Measurements from ENCODE around the gene MCIDAS.

MCIDAS gene

DNA sequence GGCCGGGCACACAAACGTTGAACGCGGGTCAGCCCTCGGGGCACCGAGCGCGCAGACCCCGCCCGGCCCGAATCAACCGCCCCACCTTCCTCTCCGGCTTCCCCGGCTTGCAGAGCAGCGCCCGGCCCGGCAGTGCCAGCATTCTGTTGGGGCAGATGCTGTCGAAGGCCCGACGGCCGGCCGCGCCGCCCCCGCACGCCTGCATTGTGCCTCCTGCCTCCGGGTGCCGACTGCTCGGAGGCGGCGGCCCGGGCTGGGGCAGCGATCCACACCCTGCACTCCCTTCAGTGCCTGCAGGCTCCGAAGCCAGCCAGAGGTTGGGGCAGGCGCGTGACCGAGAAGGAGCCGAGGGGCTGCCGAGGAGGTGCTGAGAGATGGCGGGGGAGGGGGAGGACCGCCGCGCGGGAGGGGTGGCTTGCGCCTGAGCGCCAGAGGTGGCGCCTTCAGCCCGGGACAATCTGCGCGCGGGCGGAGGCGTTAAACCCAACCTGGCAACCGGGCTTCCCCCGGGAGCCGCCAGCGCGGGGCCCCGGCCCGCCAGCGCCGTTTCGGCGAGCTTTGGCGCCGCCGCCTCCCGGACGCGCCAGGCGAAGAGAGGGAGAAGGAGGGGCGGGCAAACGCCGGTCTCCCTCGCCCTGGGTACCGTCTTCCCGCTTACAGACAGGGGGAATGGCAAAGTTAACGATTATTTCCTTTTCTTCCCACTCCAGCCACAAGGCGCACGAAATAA lies at the start of gene MCIDAS:
Gene MCIDAS (minus strand): TSS at position 382 of the 730 bp plus-strand sequence. CDS start 177 bp downstream, at position 205.
- peak within 1 kb of the TSS; percentile 27 for H3K27ac Mint-ChIP-seq

GRCh38 chr5:55276771-55277170 lies 49.7 kb upstream of the MCIDAS start:
- peaks cover 40% of the 10 kb centered on the region for H3K36me3 Mint-ChIP-seq (ENCODE audit: low read depth)
- no peaks in the 10 kb centered on the region for H3K27me3 Mint-ChIP-seq (ENCODE audit: low read depth)
- H3K4me1 Mint-ChIP-seq (ENCODE audit: low read depth) = no peaks in the 10 kb centered on the region
- no peak overlapping the region for H3K27ac Mint-ChIP-seq
- H3K4me3 Mint-ChIP-seq = no peak overlapping the region
- no peaks in the 10 kb centered on the region for H3K9me3 Mint-ChIP-seq

More for the DNA sequence above, at the start of gene MCIDAS:
- H3K27me3 Mint-ChIP-seq (ENCODE audit: low read depth) = peaks cover 92% of the 10 kb centered on the region
- H3K9me3 Mint-ChIP-seq = no peaks in the 10 kb centered on the region
- peak within 1 kb of the TSS; percentile 58 for H3K4me3 Mint-ChIP-seq
- H3K4me1 Mint-ChIP-seq (ENCODE audit: low read depth) = peaks cover 30% of the 10 kb centered on the region
- H3K36me3 Mint-ChIP-seq (ENCODE audit: low read depth) = no peaks in the 10 kb centered on the region

- Mint-ChIP-seq H3K27me3 (ENCODE audit: low read depth) (no peaks in the 10 kb centered on the region), H3K9me3 (no peaks in the 10 kb centered on the region), H3K4me3 (no peak overlapping the region), H3K4me1 (ENCODE audit: low read depth) (no peaks in the 10 kb centered on the region), H3K36me3 (ENCODE audit: low read depth) (peaks cover 32% of the 10 kb centered on the region), H3K27ac (no peak overlapping the region)
Observed at GRCh38 chr5:55258339-55258738, 31.2 kb upstream of the MCIDAS start.

- H3K27me3 Mint-ChIP-seq (ENCODE audit: low read depth) = peaks cover 14% of the 10 kb centered on the region
- H3K4me1 Mint-ChIP-seq (ENCODE audit: low read depth) = no peaks in the 10 kb centered on the region
- peaks cover 22% of the 10 kb centered on the region for H3K36me3 Mint-ChIP-seq (ENCODE audit: low read depth)
- no peak overlapping the region for H3K4me3 Mint-ChIP-seq
- H3K27ac Mint-ChIP-seq = no peak overlapping the region
- H3K9me3 Mint-ChIP-seq = no peaks in the 10 kb centered on the region
Observed at GRCh38 chr5:55254802-55255201, 27.7 kb upstream of the MCIDAS start.

DNA sequence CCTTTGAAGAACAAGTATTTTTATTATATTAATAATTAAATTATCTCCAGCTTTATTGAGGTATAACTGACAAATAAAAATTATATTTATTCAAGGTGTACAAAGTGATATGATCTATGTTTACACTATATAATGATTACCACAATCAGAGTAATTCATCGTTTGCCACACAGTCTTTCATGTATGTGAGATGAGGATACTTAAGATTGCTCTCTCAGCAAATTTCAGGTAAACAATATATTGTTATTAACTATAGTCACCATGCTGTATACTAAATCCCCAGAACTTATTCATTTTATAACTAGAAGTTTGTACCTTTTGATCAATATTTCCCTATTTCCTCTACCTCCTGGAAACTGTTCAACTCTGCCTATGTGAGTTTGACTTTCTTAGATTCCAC lies 22.9 kb upstream of the MCIDAS start:
- Mint-ChIP-seq H3K27ac (no peak overlapping the region), H3K9me3 (peaks cover 18% of the 10 kb centered on the region), H3K36me3 (ENCODE audit: low read depth) (peaks cover 9% of the 10 kb centered on the region), H3K27me3 (ENCODE audit: low read depth) (peaks cover 39% of the 10 kb centered on the region), H3K4me3 (no peak overlapping the region), H3K4me1 (ENCODE audit: low read depth) (no peaks in the 10 kb centered on the region)

- H3K9me3 Mint-ChIP-seq = peaks cover 11% of the 10 kb centered on the region
- H3K4me3 Mint-ChIP-seq = no peak overlapping the region
- H3K36me3 Mint-ChIP-seq (ENCODE audit: low read depth) = no peaks in the 10 kb centered on the region
- no peak overlapping the region for H3K27ac Mint-ChIP-seq
- H3K27me3 Mint-ChIP-seq (ENCODE audit: low read depth) = peaks cover 66% of the 10 kb centered on the region
- no peaks in the 10 kb centered on the region for H3K4me1 Mint-ChIP-seq (ENCODE audit: low read depth)
Observed at GRCh38 chr5:55241746-55242145, 14.6 kb upstream of the MCIDAS start.

- no peak overlapping the region for H3K27ac Mint-ChIP-seq
- peaks cover 15% of the 10 kb centered on the region for H3K4me1 Mint-ChIP-seq (ENCODE audit: low read depth)
- H3K9me3 Mint-ChIP-seq = no peaks in the 10 kb centered on the region
- H3K36me3 Mint-ChIP-seq (ENCODE audit: low read depth) = no peaks in the 10 kb centered on the region
- H3K4me3 Mint-ChIP-seq = no peak overlapping the region
- H3K27me3 Mint-ChIP-seq (ENCODE audit: low read depth) = peaks cover 79% of the 10 kb centered on the region
Observed at GRCh38 chr5:55236800-55237199, 9.7 kb upstream of the MCIDAS start.

- Mint-ChIP-seq H3K27ac (no peak overlapping the region), H3K4me1 (ENCODE audit: low read depth) (peaks cover 24% of the 10 kb centered on the region), H3K36me3 (ENCODE audit: low read depth) (no peaks in the 10 kb centered on the region), H3K4me3 (peak overlapping the region; percentile 84), H3K9me3 (no peaks in the 10 kb centered on the region), H3K27me3 (ENCODE audit: low read depth) (peaks cover 84% of the 10 kb centered on the region)
Observed at GRCh38 chr5:55234121-55234700, 7.1 kb upstream of the MCIDAS start.

DNA sequence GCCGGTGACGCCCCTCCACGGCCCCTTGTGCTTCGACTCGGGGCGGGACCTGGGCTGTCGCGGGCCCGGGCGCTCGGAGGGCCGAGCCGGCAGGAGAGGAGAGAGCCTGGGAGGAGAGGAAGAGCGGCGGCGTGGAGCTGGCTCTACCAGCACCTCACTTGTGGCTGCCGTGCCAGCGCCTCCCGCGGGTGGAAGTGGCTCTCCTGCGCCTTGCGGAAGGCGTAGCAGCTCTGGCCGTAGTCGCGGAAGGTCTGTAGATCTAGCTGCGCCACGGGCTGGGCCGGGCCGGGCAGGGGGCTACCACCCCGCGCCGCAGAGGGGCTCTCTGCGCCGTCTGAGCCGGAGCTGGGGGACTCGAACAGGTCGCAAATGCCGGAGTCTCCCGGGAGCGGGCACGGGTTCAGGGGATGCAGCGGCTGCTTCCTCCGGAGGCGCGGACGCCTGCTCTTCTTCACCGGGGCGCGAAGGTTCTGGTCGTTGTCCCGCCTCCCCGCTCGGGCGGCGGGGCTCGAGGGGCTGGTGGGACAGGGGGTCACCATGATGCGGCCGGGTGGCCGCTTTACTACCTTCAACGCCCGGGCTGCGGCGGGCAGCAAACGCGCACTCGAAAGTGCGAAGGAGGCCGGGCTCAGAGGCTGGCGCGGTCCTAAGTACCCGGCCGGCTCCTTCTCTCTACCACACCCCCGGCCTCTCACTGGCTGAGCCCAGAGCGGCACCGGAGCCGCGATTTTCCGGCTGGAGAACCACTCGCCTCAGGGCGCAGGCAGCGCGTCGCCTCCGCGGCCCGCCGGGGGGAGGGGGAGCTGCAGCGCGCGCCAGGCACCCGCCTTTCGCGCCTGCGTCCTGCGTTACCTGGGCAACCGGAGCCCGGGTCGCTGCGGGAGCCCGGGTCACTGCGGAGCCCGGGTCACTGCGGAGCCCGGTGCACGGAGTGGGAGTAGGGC lies 6.1 kb upstream of the MCIDAS start, which contains the start of gene CCNO:
Gene CCNO (minus strand): TSS at position 624 of the 944 bp plus-strand sequence. CDS start 85 bp downstream, at position 539.
- Mint-ChIP-seq H3K27ac (peak within 1 kb of the TSS; percentile 31), H3K36me3 (ENCODE audit: low read depth) (no peaks in the 10 kb centered on the region), H3K4me3 (peak within 1 kb of the TSS; percentile 84), H3K27me3 (ENCODE audit: low read depth) (peaks cover 86% of the 10 kb centered on the region), H3K4me1 (ENCODE audit: low read depth) (peaks cover 24% of the 10 kb centered on the region), H3K9me3 (no peaks in the 10 kb centered on the region)

DNA sequence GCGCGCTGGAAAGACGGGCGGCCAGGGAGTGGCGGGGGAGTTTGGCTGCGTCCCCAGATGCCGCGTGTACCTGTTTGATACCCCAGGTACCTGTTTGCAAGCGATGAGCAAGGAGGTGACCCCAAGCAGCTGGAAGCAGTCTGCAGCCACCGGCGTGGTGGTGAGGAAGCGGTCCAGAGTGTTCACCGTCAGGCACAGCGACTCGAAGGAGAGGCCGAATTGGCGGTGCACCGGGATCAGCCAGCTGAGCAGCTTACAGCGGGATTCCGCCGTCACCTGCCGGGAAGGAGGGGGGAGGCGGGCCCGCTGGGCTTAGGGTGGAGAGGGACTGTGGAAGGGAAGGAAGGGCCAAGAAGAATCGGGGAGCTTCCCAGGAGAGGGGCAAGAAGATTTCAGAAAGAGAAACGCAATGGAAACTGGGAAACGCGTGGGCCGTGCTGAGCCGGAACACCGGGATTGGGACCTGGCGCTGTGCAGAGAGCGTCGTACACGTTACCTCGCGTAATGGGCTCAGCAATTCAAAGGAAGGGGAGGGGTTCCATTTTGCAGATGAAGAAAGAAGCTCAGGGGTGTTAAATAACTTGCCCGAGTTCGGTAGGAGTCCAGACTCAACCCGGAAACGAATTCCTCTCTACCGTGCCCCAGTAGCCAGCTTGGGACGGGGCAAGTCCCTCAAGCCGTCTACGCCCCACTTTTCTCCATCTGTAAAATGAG lies 5.3 kb upstream of the MCIDAS start:
- peaks cover 31% of the 10 kb centered on the region for H3K4me1 Mint-ChIP-seq (ENCODE audit: low read depth)
- H3K27me3 Mint-ChIP-seq (ENCODE audit: low read depth) = peaks cover 88% of the 10 kb centered on the region
- peak overlapping the region; percentile 84 for H3K4me3 Mint-ChIP-seq
- no peaks in the 10 kb centered on the region for H3K36me3 Mint-ChIP-seq (ENCODE audit: low read depth)
- peak overlapping the region; percentile 53 for H3K27ac Mint-ChIP-seq
- no peaks in the 10 kb centered on the region for H3K9me3 Mint-ChIP-seq

DNA sequence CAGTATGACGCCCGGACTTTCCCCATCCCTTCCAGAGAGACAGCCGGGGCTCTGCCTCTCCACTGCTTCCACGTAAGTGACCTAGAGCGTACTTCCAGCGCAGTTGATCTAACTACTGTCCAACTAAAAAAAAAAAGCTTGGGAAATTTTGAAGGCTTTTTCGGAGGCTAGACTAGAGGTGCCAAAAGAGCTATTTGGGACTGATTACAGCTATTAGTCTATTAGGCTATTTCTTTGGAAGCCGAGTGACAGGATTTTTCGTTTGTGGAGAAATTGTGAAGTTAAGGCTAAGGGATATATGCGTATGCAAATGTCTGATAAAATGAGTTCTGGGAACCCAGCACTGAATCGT lies 4.8 kb upstream of the MCIDAS start:
- peaks cover 87% of the 10 kb centered on the region for H3K27me3 Mint-ChIP-seq (ENCODE audit: low read depth)
- peak overlapping the region; percentile 53 for H3K27ac Mint-ChIP-seq
- H3K9me3 Mint-ChIP-seq = no peaks in the 10 kb centered on the region
- peaks cover 31% of the 10 kb centered on the region for H3K4me1 Mint-ChIP-seq (ENCODE audit: low read depth)
- peak overlapping the region; percentile 84 for H3K4me3 Mint-ChIP-seq
- H3K36me3 Mint-ChIP-seq (ENCODE audit: low read depth) = no peaks in the 10 kb centered on the region

DNA sequence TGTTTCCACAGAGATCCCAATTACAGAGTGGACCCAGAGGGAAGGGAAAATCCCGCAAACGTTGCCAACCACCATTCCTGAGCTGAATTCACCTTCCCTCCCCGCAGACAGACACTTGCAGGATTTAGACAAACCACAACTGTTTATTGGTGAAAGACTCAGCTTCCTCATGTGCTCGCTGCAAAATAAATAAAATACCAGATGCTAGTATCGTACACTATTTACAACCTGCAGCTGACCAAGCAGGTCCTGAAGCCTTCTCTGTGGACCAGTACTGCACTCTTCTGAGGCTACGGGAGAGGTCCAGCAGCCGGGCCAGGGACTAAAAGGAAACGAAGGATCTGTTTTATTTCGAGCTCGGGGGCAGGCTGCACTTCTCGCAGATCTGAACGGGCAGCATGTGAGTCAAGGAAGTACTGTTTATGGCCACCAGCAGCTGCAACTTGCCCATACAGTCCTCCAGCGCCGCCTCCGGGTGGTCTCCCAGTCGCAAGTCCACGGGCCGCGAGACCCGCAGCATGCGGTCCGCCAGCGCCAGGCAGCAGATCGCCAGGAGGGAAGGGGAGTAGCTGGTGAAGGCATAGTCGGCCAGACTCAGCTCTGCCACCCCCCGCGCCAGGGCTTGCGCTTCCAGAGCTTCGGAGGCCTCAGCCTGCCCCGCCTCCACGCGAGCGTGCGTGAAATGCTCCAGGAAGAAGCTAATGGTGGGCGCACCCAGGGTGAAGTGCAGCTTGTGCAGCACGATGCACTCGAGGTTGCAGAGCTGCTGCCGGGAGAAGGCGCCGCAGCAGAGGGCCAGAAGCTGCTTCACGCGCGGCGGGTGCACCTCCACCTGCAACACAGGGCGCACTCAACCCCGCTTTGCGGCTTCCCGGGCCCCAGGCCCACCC lies 4.2 kb upstream of the MCIDAS start:
- H3K4me1 Mint-ChIP-seq (ENCODE audit: low read depth) = peaks cover 33% of the 10 kb centered on the region
- no peaks in the 10 kb centered on the region for H3K36me3 Mint-ChIP-seq (ENCODE audit: low read depth)
- H3K27me3 Mint-ChIP-seq (ENCODE audit: low read depth) = peaks cover 83% of the 10 kb centered on the region
- H3K4me3 Mint-ChIP-seq = peak overlapping the region; percentile 84
- no peaks in the 10 kb centered on the region for H3K9me3 Mint-ChIP-seq
- H3K27ac Mint-ChIP-seq = no peak overlapping the region

GRCh38 chr5:55230086-55230629 lies 3.0 kb upstream of the MCIDAS start:
- Mint-ChIP-seq H3K27me3 (ENCODE audit: low read depth) (peaks cover 83% of the 10 kb centered on the region), H3K36me3 (ENCODE audit: low read depth) (no peaks in the 10 kb centered on the region), H3K9me3 (no peaks in the 10 kb centered on the region), H3K4me1 (ENCODE audit: low read depth) (peaks cover 36% of the 10 kb centered on the region), H3K4me3 (no peak overlapping the region), H3K27ac (no peak overlapping the region)
